Inflammatory macrophage treated with lipopolysaccharide for 4 hours (primary cell): ENCODE measurements around the gene BTG4.
A peak's percentile ranks its signal among the peaks of the same experiment; 100 is the strongest.

Experiments
- DNase-seq: peaks from one replicate; pipeline ENCODE4 v3.0.0-alpha.2; 2020

BTG4 gene

GRCh38 chr11:111512296-111513239, at the start of gene BTG4:
Gene BTG4 (minus strand): TSS chr11:111512386. CDS start chr11:111498776, 13,610 bp downstream.
- DNase-seq: peak; percentile 16

- peak; percentile 21 for DNase-seq
These were observed 49.7 kb upstream of the BTG4 start for GRCh38 chr11:111561791-111562325.

- DNase-seq: no peak
These were observed 49.1 kb upstream of the BTG4 start for GRCh38 chr11:111561306-111561705.

DNA sequence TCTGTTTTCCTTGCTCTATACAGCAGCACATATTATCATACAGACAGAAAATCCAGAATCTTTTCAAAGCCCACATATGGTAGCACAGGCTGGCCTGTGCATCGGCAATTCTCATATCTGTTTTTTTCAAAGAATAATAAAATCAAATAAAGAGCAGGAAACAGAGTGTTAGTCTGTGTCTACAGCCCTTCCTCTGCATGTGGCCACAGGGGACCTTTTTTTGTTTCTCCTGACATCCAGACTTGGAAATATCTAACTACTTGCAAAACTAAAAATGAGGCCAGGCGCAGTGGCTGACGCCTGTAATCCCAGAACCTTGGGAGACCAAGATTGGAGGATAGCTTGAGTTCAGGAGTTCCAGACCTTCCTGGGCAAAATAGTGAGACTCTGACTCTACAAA, 48.6 kb upstream of the BTG4 start:
- DNase-seq: no peak

GRCh38 chr11:111559800-111560464, 47.7 kb upstream of the BTG4 start:
- no peak for DNase-seq

DNA sequence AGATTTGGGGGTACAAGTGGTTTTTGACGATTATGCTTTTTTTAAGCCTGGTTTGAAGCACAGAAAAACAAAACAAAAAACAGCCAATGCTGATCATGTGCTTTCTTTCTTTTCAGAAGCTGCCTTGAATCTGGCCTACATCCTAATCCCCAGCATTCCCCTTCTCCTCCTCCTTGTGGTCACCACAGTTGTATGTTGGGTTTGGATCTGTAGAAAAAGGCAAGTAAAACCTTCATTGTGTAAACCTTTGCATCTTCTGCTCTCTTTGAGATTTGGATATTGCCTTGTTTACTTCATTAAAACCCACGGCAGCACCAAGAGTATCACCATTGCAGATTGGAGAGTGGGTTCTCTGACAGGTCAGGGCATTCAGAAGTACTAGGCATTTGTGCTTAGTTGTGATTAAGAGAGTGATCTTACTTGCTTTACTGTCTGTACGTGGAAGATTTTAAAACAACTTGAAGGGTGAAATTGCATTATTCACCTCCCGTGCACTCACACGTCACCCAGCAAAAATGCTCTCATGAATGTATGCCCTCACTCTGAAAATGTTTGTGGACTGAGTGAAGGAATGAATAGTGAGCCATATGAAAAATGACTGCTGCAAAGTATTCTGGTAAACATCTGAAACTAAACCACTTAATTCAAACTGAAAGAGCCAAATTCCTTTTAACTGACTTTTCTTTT, 45.4 kb upstream of the BTG4 start:
- no peak for DNase-seq

- no peak for DNase-seq
These were observed 43.1 kb upstream of the BTG4 start for GRCh38 chr11:111555255-111555654.

DNA sequence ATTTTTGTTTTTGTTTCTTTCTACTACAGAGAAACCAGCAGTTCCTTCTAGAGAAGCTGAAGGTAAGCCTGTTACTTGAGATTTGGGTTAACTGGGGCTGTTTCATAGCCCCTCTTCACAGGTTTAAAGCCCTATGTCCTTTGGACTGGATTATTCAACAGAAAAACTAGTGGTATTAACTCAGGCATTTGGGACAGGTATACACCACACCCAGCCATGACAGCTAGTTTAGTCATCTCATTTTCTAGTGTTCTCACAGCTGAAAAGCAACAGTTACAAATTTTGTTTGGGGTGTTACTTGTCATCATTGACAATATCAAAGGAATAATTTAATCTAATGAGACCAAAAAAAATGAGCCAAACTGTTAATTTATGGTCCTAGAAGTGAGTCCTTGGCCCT, 42.3 kb upstream of the BTG4 start:
- no peak for DNase-seq

DNA sequence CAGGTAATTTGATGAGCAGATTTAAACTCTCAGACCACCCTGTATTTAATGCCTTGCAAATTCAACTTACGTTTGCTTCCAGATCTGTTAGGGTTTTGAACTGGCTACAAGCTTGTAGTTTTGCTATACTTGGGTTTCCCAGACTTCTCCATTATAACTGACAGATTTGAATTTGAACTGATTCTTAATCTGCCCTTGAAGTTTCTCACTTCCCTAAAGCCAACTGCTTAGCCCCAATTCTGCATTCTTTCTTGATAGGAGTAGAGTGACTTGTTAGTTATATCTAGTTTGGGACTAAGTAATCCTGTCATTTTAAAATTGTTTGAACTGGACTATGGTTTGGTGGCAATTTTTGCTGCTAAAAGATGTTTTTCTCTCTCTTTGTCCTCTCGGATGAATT, 38.1 kb upstream of the BTG4 start:
- no peak for DNase-seq

GRCh38 chr11:111549869-111550203, 37.6 kb upstream of the BTG4 start:
- DNase-seq: no peak

DNA sequence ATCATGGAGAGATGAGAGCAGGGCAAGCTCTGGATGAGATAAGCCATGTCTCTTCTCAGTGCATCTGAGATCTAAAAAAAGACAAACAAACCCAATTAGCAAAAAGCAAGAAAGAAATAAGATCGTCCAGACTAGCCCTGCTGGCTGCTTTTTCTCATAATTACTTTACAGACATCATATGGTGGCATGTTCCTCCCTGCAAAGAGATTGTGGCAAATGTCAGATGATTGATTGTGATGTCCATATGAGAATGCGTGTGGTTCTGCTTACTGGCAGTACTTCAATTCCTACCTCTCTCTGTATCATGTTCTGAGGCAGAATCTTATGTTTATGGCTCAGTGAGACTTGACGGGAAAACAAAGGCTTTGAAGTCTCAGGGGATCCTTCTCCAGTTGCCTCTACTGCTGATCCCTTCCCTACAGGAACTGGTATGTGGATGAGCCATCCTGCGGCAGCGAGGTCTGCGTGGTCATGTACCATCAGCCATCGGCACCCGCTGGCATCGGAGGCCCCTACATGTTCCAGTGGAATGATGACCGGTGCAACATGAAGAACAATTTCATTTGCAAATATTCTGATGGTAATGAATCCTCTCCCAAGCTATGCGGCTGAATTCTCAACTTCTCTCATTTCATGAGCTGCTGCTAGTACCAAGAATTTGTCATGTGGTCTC, 37.1 kb upstream of the BTG4 start:
- DNase-seq: no peak

DNA sequence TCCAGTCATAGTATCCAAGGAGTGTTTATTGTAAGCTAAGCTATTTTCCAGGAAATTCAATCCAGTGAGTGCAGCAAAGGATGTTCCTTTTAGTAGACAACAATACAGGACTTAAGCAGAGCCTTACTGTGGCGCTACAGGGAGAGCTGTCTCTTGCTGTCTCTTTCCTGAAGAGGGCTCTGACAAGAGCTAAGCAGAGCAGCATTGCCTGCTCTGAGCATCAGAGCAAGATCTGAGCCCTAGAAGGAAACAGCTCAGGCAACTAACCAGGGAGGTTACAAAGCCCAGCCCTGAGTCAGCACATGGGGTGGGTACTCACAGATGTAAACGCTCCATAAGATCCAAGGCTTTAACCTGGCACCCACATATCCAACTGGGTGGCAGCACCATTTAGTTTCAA, 36.3 kb upstream of the BTG4 start:
- no peak for DNase-seq

DNA sequence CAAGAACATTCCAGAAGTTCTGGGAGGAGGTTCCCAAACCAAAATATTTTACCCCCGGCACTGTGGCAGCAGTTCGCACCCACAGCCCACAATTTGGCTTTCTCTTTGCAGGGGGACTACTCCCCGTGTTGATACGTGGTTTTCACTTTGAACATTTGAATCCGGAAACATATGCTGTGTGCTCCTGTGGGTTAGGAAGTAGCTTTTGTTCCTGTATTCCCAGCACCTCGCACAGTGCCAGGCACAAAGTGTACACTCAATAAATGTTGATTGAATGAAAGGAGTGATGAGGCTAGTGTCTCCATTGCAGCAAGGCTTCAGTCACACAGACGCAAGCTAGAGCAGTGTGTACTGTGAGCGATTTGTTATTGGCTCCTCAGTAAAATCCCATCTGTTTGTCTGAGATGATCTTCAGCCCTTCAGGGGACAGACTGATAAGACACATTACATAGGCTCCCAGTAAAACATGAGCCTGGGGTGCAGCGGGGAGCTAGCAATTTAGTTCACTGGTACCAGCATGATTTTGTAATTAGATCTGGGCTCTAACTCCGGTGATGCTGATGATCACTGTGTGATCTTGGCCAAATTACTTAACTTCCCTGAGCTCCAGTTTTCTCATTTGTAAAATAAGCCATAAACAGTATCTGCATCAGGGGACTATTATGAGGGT, 30.6 kb upstream of the BTG4 start:
- no peak for DNase-seq

- peak; percentile 26 for DNase-seq
These were observed 29.3 kb upstream of the BTG4 start for GRCh38 chr11:111541254-111542061.

- no peak for DNase-seq
These were observed 28.7 kb upstream of the BTG4 start for GRCh38 chr11:111540937-111541253.

GRCh38 chr11:111540114-111540936, 28.1 kb upstream of the BTG4 start, which contains the start of gene LAYN:
Gene LAYN (plus strand): TSS chr11:111540720. CDS start chr11:111540844, 124 bp downstream.
- DNase-seq: no peak

DNA sequence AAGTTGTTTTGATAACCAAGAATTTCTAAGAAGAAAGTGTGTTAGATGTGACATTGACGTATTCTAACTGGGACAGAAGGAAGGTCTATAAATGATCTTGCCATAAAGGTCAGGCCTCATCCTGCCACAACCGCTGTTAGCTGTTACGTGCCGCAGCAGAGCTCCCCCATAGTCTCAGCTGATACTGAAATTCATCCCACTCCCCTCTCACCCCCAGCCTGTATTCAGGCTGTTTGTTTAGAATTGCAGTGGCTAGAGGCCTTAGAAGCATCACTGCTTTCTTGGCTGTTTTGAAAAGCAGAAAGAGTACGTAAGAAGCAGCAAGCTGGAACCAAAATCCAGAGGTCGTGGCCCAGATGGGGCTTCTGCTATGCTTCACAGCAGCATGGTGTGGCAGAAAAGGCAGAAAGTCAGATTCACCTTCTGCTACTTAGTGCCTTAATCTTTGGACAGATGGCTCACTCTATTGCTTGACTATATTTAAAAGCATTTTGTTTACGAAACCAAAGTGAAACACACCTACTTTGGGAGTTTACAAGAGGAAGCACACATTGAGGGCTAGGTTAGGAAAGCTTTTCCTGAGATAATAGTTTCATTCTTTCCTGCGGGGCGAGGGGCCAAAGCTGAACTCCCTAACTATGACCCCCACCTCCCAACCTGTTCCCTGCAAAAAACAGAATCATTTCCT, 27.4 kb upstream of the BTG4 start:
- DNase-seq: no peak

GRCh38 chr11:111538407-111539114, 26.4 kb upstream of the BTG4 start:
- DNase-seq: peak; percentile 26

DNA sequence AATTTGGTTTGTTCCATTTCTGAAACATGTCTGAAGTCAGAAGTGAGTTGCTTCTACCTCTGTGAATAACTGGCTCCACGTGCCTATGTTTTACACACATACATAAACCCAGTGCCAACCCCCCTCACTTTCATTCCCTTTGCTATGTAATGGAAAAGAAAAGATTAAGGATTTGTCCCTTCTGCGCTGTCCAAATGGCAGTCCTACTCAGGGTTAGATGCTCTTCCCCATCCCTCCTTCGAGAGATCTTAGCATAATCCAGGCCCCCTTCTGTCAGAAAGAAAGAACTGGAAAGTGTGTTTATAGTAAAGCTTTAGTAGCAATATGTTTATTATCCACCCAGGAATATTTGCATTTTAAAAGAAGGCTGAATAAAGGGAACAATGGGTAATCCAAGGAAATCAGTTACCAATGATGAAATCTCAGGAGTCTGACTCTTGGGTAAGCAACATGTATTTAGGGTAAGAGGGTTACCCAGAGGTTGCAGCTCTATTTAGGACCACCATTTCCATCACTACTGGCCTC, 25.2 kb upstream of the BTG4 start:
- no peak for DNase-seq
